ENCODE results near the gene CAST.
A peak's percentile ranks its signal among the peaks of the same experiment; 100 is the strongest.

Gene CAST

DNA sequence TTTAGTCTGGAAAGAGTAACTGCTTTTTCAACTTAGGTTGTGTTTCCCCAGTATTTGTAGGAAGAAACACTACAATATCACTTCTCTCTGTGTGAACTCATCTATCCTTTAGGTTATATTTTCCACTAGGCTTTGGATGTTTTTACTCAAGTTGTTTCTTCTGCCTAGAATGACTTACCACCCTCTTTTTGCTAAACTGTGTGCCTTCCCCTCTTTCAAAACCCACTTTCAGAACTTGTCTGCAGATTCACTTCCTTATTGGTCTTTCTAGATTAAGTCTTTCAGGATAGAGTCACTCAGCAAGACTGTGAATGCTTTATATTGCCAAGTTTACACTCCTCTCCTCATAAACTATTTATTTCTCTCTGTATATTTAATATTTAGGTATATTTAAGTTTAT lies 14.2 kb upstream of the CAST start:
- DNase-seq: no peak

DNA sequence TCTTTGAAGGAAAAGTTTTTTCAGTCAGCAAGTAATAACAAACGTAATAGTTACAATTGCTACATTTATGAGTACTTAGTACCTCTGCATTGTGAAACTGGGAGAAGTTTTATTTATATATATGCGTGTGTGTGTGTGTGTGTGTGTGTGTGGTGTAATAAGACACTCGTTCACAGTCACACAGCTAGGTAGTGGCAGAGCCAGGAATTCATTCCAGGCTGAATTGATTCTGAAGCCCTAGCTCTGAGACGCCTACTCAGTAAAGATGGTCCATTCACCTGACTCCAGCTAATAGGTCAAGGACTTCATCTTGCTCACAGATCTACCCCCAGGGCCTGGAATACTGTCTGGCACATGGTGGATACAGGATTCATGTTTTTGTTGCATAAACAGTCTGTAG lies 13.6 kb upstream of the CAST start:
- no peak for DNase-seq

DNA sequence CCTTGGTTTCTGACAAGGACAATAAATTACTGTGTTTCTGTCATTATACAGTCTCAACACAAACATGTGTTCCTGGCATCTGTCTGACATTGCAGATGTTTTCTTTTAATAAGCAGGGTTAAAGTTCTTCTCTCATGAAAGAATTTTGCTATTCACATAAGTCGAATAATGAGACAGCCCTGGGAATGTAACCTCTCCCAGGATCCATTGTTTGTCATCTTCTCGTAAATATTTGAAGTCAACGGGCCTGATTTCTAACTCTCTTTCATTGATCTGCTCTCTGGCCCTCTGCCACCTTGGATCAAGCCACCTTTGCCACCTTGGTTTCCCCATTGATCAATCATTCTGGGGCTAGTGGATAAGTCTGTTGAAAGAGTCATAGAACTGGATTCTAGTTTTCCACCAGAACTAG lies 12.9 kb upstream of the CAST start:
- DNase-seq: no peak

DNA sequence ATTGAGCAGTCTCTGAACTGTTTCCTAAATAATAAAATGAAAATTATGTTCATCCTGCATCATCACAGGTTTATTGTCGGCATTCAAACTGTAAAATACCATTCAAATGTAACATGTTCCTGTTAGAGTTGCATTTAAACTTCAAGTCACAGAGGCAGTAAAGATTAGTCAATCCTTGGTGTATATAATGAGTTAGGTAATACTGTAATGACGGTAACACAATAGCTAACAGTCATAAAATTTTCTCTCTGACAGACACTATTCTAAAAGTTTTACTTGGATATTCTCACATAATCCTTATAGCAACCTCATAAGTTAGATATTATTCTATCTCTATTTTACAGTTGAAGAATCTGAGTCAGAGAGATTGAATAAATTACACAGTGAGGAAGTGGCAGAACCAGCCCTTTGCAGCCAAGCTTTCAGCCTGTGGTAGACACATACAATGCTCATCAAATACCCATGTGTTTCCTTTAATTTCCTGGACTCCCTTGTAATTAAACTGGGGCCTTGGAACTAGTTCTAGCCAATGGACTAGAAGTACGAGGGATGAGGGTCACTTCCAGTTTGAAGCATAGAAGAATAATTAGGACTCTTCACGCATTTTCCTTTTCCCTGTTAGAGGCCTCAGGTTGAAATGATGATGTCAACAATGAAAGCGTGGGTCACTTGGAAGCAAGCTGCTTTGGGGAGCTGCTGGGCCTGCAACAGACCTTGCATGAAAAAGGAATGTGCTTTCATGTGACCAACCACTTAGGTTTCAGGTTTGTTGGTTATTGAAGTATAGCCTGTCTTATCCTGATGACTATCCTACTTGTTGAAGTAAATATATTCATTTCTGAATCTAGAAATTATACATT lies 12.3 kb upstream of the CAST start:
- no peak for DNase-seq

DNA sequence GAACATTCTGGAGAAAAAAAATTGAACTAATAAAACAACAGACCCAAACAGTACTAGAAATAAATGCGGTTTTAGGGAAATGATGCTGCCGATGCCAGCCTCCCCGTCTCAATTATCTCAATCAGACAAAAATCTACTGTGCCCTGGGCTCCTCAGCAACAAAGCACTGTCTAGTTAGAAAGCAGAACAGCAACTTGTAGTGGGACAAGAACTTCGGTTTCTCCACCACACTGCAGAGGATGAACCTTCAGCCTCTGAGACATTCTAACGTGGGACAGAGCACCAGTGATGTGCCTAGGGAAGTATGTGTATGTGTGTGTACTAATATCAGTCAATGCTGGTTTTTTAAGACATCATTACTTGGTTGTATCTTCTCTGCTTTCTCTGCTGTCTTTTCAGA lies 11.1 kb upstream of the CAST start:
- DNase-seq: no peak

DNA sequence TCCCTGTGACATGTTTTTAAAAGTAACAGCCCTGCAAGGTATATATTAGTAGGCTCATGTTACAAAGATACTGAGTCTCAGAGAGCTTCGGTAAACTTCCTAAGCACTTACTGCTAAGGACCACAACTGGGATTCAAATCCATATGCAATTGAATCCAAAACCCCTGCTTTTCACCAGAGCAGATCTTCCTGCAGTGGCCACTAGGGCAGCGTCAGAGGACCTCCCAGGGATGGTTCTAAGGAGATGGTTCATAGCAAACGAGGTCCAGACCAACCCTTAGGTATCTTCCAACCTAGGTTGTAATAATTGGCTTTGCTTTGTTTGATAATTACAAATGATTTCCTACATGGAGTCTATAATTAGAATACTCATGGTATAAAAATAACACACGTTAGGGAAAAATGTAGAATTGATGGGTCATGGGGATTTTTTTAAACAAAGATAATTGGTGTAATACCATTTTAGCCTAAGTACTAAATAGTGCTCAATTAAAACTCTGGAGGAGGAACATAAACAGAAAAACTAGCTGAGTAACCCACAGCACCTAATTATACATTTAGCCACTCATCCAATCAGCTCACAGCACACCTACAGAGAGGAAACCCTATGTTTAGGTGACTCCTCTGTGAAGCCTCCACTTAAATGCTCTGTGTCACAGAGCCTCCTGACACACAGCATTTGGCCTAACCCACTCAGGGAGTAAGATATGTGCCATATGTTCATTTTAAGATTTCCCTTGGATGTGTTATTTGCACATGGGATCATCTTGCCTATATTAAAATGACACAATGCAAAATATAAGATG lies 10.0 kb upstream of the CAST start:
- no peak for DNase-seq

DNA sequence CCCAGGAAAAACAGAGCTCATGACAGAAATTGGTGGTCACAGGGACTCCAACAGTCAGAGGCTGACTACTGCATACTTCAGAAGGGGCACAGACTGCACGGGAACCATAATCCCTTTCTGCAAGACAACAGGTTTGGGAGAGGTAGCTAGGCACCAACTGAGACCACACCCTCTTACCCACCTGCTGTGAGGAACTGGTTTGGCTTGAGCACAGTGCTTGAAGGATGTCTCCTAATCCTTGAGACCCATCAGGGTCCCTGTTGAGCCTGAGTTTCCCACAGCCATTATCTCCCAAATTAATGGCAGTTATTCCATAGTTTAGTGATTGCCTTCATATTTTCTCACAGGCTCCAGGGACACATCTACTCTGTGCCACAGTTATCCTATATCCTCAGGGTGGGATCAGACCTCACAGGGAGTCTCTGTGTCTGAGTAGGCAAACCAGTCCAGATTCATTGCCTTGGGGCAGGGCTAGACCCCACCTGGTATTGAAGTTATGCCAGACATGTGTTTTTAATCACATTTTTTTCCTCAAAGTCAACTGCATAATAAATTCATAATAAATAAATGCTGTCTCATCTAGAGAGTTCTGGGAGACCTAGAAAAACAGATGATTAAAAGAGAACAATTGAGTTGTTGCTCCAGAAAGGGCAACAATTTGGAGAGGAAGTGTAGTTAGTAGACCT lies 9.3 kb upstream of the CAST start:
- DNase-seq: no peak

DNA sequence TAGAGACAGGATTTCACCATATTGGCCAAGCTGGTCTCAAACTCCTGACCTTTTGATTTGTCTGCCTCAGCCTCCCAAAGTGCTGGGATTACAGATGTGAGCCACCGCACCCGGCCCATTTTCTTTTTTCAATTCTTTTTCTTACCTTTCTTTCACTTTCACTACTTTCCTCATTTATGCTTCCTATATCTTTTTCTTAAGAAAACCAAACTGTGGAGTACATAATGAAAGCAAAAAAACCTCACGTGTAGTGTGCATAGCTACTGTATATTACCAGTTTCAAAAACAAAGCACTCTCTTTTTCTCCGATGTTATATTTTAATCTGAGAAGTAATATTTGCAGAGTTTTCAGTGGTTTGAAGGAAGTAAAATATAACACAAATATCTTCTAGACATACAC lies 8.0 kb upstream of the CAST start:
- no peak for DNase-seq

DNA sequence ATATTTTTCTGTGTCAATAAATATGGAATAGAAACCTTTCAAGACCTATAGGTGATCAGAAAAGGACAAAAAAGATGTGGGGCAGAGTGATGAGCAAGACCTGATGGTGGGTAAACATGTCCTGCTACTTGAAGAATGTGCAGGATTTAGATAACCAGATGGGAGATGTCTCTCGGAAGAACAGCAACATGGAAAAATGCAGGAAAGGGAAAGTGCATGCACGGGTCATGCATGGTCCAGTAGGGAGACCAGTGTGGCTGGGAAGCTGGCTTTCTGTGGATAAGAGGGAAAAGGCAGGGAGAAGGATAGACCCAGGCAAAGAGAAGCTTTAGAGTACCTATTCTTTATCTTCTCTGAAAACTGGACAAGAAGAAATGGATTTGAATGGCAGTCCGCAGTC lies 7.1 kb upstream of the CAST start:
- no peak for DNase-seq

DNA sequence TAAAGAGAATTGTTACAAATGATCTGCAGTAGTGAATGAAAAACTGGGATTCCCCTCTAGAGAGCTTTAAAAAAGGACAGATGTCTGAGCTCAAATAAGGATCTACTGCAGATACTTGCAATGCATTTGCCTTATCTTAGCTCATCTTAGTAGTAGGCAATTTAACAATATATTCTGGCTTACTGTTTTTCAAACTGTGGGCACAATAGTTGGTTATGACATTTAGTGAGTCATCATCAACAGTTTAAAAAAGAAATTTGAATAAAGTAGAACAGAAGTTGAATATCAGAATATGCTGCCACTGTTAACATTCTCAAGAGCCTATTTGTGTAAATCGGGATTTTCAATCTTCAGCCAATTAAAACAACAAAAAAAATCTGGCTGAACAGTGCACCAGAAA lies 6.7 kb upstream of the CAST start:
- no peak for DNase-seq

DNA sequence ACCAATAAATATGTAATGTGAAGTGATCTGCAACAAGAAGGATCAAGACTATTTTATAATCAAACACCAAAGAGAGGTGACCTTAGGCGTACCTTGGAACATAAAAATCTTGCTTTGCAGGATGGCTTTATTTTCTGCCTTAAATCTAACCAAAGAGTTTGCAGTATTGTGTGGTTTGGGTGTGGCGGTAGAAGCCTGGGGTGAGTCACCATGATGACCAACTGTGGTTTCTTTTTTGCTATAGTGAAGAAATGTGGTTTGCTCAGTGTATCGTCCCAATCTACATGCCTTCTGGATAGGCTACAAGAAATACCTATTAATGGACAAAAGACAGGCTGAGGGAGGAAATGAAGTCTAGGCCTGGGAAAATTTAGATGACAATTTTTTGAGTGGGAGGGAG lies 5.1 kb upstream of the CAST start:
- no peak for DNase-seq

DNA sequence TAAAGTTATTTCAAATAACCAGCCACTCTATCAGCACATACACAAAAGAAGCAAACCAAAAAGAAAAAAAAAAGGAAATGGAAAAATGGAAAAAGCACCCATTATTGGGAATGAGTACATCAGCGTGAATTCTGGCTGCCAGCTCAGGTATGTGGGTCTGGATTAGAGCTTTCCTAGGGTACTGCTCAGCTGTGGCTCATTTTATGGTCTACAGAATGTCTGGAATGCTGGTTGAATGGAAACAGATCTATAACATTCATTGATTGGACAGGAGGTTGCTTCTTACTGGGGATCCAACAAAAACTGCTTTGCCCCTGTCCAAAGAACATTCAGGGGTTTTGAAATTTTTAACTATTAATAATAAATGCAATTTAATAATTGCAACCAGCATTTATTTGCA lies 3.9 kb upstream of the CAST start:
- DNase-seq: no peak

DNA sequence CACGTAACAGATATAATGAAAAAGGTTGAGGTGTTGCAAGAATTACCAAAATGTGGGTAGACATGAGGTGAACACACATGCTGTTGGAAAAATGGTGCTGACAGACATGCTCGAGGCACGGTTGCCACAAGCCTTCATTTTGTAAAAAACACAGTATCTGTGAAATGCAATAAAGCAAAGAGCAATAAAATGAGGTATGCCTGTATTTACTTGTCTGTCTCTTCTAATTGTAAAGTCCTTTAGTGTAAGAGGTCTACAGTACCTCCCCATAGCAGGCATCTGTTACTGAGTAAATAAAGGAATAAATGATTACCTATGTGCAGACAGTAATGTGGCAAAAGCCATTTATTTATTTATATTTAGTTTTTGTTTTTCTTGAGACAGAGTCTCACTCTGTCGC lies 3.0 kb upstream of the CAST start:
- DNase-seq: no peak

DNA sequence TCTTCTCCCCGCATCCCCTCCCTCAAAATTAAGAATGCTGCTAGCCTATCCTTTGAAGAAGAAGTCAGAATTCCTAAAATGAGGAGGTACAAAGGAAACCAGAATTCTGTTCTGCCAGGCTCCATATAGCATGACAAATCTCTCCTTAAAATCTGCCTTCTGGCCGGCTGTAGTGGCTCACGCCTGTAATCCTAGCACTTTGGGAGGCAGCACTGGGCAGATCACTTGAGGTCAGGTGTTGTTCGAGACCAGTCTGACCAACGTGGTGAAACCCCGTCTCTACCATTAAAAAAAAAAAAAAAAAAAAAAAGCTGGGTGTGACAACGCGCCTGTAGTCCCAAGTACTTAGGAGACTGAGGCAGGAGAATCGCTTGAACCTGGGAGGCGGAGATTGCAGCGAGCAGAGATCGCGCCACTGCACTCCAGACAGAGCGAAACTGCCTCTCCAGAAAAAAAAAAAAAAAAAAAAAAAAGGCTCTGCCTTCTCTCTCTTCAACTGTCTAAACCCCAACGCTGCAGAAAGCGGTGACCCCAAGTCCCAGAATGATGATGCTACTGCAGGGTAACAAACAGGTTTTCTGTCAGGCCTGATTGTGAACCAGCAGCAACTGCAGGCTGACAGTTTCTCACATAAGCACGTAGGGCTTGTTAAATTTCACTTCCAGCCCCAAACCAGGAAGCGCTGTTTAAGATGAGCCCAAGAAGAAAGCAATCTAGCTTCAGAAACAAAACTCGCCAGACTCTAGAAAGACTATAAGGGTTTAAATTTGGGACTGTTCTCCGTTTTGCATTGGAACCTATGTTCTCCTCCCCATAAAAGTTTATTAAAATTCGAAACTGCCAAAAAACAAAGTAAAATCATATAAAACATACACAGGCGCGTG lies 963 bp upstream of the CAST start:
- DNase-seq: peak; percentile 59

DNA sequence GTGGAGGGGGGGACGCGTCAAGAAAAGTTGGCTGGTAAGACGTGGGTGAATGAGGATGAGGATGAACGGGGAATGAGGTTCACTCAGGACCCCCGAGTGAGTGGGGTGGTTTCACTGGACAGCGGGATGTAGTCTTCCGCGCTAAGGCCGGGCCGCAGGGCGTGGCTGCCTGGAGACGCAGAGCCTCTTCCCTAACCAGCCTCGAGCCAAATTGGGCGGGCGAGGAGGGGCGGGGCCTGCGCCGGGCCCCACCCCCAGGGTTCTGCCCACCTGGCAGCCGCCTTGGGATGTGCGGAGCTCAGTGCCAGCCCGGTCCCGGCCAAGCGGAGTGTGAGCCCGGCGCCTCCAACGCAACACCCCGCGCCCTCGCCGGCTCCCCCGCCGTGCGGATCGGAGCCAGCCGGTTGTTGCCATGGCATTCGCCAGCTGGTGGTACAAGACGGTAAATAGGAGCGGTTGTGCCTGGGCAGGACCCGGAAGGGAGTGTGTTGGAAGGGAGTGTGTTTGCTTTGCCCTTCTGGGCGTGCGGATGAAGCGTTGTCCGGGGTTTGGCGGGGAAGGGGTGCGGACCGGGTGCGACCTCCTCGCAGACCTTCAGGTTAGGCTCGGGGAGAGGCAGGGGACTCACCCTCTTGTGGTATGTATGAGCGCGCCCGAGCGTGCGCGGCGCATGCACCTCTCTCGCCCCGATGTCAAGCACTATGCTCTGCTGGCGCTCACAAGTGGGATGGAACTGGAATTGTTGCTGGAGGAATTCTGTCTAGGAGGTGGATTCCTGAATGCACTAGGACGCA lies 746 bp downstream of the CAST start:
- DNase-seq: peak; percentile 83

DNA sequence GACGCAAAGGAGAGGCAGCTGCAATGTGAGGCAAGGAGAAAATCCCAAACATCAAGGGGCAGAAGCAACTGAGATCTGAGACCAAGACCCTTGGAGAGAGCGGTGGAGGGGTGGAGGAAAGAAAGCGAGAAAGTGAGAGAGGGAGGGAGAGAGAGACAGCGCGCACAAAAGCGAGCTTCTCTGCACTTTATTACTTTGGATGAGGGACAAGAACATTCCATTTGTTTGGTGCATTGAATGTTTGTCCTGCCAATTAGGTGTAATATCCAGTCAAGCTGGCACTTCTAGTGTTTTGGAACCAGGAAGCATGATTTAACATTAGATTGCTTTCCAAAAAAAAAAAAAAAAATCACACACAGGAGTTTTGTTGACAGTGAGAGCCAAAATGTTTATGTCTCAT lies 1.4 kb downstream of the CAST start:
- no peak for DNase-seq

DNA sequence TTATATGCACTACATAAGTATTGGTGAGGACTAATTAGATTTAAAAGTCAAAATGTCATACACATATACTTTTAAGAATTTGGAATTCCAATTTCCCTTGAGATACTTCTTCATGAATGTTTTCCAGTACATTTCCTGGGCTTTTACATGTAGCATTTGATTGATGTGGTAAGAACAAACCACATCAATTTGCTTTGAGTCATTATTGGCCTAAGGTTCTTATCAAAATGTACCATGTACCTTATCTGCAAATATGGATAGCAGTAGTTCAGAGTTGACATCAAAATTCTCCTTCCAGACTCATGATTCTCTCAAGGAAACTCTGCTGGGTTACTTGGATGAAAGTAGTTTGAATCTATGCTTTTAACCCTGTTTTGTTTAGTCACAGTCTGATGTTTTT lies 2.5 kb downstream of the CAST start:
- DNase-seq: no peak

DNA sequence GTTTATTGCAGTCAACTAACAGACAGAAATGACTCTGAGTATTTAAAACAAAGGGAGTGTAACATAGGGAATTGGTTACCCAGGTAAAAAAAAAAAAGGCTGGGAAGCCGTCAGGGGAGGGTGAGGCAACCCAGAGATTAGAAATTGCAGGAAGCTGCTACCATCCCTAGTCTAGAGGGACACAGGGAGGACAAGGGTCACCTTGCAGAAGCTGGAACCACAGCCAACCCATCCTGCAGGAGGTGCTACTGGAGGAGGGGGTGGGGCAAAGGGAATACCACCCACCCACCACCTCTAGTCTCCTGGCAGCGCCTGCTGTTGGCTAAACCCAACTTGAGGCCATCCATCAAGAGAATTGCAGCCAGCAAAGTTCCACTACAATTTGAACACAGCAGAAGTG lies 6.5 kb downstream of the CAST start:
- DNase-seq: no peak

DNA sequence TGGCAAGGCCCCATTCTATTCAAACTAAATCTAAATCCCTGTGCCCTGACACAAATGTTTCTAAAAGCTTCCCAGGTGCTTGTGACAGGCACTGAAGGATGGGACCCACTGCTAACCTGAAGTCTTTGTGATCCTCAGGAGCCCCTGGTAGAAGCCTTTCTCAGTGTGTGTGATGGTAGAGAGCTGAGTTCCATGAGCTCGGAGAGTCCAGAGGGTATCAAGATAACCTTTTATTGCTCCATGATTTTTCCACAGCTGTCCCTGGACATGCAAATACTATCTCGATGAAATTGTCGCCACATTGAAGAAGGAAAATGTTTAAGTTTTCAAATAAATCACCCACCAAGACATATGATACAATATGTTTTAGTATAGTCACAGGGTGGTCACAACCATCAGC lies 7.7 kb downstream of the CAST start:
- DNase-seq: no peak

DNA sequence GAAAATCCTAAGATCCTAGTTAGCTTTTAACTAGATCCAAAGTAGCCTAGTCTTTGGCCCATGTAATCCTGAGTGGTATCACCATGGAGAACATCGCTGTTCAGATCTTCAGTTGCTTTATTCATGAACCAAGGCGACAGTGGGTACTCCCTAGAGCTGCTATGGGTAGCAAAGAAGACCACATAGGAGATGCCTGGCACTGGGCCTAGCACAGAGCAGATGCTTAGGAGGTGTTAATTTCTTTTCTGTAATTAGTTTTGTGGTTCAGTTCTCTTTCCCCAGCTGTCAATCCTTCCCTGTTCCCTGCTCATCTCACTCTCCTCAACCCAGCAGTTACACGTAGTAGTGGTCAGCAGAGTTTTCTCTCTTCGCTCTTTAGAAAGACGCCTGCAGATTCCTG lies 9.3 kb downstream of the CAST start:
- no peak for DNase-seq

DNA sequence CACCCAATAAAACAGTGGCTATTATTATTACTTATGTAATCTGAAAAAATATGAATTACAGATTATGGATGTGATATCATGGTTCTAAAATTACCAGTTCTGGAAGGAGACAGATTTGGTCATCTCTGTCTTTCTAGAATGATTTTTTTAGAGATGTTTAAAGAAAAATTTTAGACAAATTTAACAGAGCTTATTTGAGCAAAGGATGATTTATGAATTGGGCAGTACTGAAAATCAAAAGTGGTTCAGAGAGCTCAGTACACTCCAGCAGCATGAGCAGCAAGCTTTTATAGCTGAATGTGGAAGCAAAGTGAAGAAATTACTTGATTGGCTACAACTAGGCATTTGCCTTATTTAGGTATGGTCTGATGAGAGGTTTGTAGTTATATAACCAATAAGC lies 11.0 kb downstream of the CAST start:
- DNase-seq: no peak

DNA sequence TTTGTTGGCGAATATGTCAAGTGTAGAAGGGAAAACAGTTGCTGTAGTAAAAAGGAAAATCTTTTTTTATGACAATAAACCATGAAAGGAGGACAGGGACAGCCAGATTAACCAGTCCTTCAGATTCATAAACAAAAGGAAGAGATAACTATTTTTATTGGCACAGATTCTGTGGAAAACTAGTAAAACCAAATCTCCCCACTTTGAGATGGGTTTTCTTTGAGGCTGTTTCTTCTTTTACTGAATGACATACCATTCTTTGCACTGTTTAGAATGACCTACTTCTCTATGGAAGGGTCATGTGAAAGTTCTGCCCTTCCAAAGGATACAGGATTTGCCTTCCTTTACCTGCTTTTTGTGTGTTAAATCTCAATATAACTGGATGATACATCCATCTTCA lies 13.7 kb downstream of the CAST start:
- no peak for DNase-seq

All from DMS79 treated with DMSO at 0.1 percent for 48 hours (cell line).